AG09319 (cell line): ENCODE data around the gene SYCP2L.

Experiments
- DNase-seq: peaks from one replicate; pipeline ENCODE4 v3.0.0-alpha.2; 2010; ENCODE audit warnings: low read depth; ENCODE audit errors: extremely low read depth
- CTCF ChIP-seq: IDR thresholded peaks from 2 replicates; pipeline ENCODE4 v1.5.1; 2011; ENCODE audit warnings: low read depth, mild to moderate bottlenecking, inconsistent platforms, low read length, moderate library complexity

SYCP2L gene

GRCh38 chr6:11017090-11017489, 130.2 kb downstream of the SYCP2L start:
- DNase-seq, result no peak
- no peak for TF ChIP-seq CTCF

GRCh38 chr6:11018225-11018624, 131.4 kb downstream of the SYCP2L start:
- no peak for TF ChIP-seq CTCF
- DNase-seq, result no peak

GRCh38 chr6:11021003-11021402, 134.2 kb downstream of the SYCP2L start:
- DNase-seq, result no peak
- no peak for TF ChIP-seq CTCF

- DNase-seq, result no peak
- TF ChIP-seq CTCF, result no peak
Observed at GRCh38 chr6:11021714-11022113, 134.9 kb downstream of the SYCP2L start.

GRCh38 chr6:11023032-11023431, 136.2 kb downstream of the SYCP2L start:
- TF ChIP-seq CTCF, result no peak
- no peak for DNase-seq
